HG03139 (cell line): ENCODE measurements around the gene PAPPA2.

ENCODE experiments used
- ATAC-seq: cut with Tn5 transposase; IDR thresholded peaks from one replicate; pipeline ENCODE4 v1.9.1; 2021; ENCODE audit not compliant: unreplicated experiment

Gene PAPPA2

GRCh38 chr1:176885751-176886150 is 422.8 kb downstream of the PAPPA2 start:
- ATAC-seq, result no peak

- no peak for ATAC-seq
Observed at GRCh38 chr1:176888471-176889032, 425.6 kb downstream of the PAPPA2 start.

- no peak for ATAC-seq
Observed at GRCh38 chr1:176893625-176894352, 430.8 kb downstream of the PAPPA2 start.

- no peak for ATAC-seq
Observed at GRCh38 chr1:176894450-176894849, 431.5 kb downstream of the PAPPA2 start.
